Upper lobe of left lung (tissue), 6 donors: ENCODE results near the gene ZNF518B. TPM values are rescaled to one million over a fixed set of nuclear protein-coding genes. Genes with fewer than 3 reads are reported as not detected.

Experiments used
- ATAC-seq, 2 donors: fragments of 200-7000 bp; cut with Tn5 transposase; one replicate each; pipeline ENCODE4 v1.9.1; 2022; ENCODE audit warnings: mild to moderate bottlenecking in 2 of 2, moderate library complexity in 2 of 2; ENCODE audit not compliant: low FRiP score in 2 of 2
- DNase-seq, 2 donors: peaks; one replicate each; pipeline ENCODE4 v3.0.0-alpha.2; 2019 to 2020
- H3K27ac ChIP-seq, 4 donors: fragments of 200-600 bp; sonication (generic); one replicate each; pipeline ENCODE4 v1.5.1; 2016 to 2019
- H3K27me3 ChIP-seq, 4 donors: fragments of 200-600 bp; sonication (generic); one replicate each; pipeline ENCODE4 v1.5.1; 2017 to 2019
- H3K36me3 ChIP-seq, 4 donors: fragments of 200-600 bp; sonication (generic); one replicate each; pipeline ENCODE4 v1.5.1; 2016 to 2019
- H3K4me1 ChIP-seq, 4 donors: fragments of 200-600 bp; sonication (generic); one replicate each; pipeline ENCODE4 v1.5.1; 2018 to 2019
- H3K4me3 ChIP-seq, 4 donors: fragments of 200-600 bp; sonication (generic); one replicate each; pipeline ENCODE4 v1.5.1; 2017 to 2019; ENCODE audit warnings: mild to moderate bottlenecking in 2 of 4, moderate library complexity in 1 of 4
- H3K9me3 ChIP-seq, 4 donors: fragments of 200-600 bp; sonication (generic); one replicate each; pipeline ENCODE4 v1.5.1; 2018 to 2019
- EP300 ChIP-seq, 4 donors: sonication (generic); formaldehyde crosslinking; IDR thresholded peaks; one replicate each; pipeline ENCODE4 v1.5.1; 2017; ENCODE audit warnings: antibody characterized with exemption in 4 of 4, control low read depth in 2 of 4
- POLR2A ChIP-seq, 4 donors: fragments of 450-650 bp; IDR thresholded peaks; one replicate each; pipeline ENCODE4 v1.5.1; 2016 to 2017; ENCODE audit warnings: antibody characterized with exemption in 4 of 4, mild to moderate bottlenecking in 2 of 4
- POLR2AphosphoS5 ChIP-seq, 2 donors: sonication (generic); formaldehyde crosslinking; IDR thresholded peaks; one replicate each; pipeline ENCODE4 v1.5.1; 2017; ENCODE audit warnings: antibody characterized with exemption in 2 of 2
- WGBS, 2 donors: methylation state at CpG; one replicate each; pipeline ENCODE4 v1.1.5; 2017 to 2018; 5-methylcytosine and 5-hydroxymethylcytosine counted together
- total RNA-seq, 6 donors: library from RNA; depleted of rRNA in 4 of 6; stranded (reverse); fragments of >200 nt in 4 of 6; gene quantifications; one replicate each; pipeline versions ENCODE4 v1.1.0 to v1.2.1, GENCODE V29; 2016 to 2021
- TF ChIP-seq, protein P1 (sequence below), 6 experiments: fragments of 450-650 bp in 4 of 6; fragments of 200-600 bp in 2 of 6; sonication (generic) in 2 of 6; IDR thresholded peaks; one replicate each; pipeline ENCODE4 v1.5.1; 2016 to 2019; ENCODE audit warnings: antibody characterized with exemption in 6 of 6
- donor health status: DM: no; HTN: no; CAD: no; lungs with moderate emphysema.
- donor health status: DM: no; HTN: yes; CAD: no; lungs with severe emphysema.

The ZNF518B gene
- total RNA-seq, 6 donors from 2014 or later: 7.8 to 22.6 (median 11.7) TPM

DNA sequence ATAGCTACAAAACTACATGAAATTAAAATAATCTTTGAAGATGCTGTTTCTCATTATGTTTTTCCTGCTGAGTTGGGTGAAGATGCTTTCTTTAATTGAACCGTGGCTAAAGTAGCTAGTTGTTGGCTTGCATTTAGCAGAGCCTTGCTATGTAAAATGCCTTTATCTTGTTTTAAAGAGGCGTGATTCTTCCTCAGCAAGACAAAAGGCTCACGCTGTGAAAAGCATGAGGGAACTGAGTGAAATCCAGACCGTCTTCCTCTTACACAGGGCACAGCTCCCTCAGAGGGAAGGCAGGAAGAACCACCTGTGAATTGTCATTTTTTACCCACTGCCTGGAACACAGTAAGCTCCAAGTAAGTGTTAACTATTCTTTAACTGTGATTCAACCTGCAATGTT lies 39.0 kb upstream of the ZNF518B start:
- H3K9me3 ChIP-seq: no peaks in the 10 kb centered on the region
- ATAC-seq: no peak
- 58 to 69% methylated on average over 4 of the region's 4 CpGs for WGBS, 2 donors

DNA sequence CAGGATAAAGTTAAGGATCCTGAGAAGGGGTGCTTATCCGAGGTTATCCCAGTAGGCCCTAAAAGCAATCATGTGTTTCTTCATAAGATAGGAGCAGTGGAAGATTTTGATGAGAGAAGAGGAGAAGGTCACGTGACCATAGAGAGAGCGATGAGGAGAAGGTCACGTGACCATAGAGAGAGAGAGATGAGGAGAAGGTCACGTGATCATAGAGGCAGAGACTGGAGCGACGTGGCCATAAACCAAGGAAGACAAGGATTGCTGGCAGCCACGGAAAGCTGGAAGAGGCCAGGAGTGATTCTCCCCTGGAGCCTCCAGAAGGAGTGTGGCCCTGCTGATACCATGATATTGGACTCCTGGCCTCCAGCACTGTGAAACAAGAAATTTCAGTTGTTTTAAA lies 38.4 kb upstream of the ZNF518B start:
- DNase-seq (no peak), ATAC-seq (no peak)
- WGBS, 2 donors: 83 to 89% methylated on average over 8 of the region's 8 CpGs
- Histone ChIP-seq H3K4me3 (no peak overlapping the region), H3K4me1 (no peaks in the 10 kb centered on the region), H3K27me3 (no peaks in the 10 kb centered on the region), H3K36me3 (no peaks in the 10 kb centered on the region), H3K9me3 (no peaks in the 10 kb centered on the region), H3K27ac (no peak overlapping the region)
- TF ChIP-seq POLR2AphosphoS5 (IDR thresholded peaks at IDR 0.05): no peak
- TF ChIP-seq EP300 (IDR thresholded peaks at IDR 0.05): no peak
- no peak for TF ChIP-seq POLR2A (IDR thresholded peaks at IDR 0.05)
- TF ChIP-seq, protein P1, sequence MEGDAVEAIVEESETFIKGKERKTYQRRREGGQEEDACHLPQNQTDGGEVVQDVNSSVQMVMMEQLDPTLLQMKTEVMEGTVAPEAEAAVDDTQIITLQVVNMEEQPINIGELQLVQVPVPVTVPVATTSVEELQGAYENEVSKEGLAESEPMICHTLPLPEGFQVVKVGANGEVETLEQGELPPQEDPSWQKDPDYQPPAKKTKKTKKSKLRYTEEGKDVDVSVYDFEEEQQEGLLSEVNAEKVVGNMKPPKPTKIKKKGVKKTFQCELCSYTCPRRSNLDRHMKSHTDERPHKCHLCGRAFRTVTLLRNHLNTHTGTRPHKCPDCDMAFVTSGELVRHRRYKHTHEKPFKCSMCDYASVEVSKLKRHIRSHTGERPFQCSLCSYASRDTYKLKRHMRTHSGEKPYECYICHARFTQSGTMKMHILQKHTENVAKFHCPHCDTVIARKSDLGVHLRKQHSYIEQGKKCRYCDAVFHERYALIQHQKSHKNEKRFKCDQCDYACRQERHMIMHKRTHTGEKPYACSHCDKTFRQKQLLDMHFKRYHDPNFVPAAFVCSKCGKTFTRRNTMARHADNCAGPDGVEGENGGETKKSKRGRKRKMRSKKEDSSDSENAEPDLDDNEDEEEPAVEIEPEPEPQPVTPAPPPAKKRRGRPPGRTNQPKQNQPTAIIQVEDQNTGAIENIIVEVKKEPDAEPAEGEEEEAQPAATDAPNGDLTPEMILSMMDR (IDR thresholded peaks at IDR 0.05): no peak

More for the DNA sequence above, 39.0 kb upstream of the ZNF518B start:
- Histone ChIP-seq H3K27me3 (no peaks in the 10 kb centered on the region), H3K36me3 (no peaks in the 10 kb centered on the region), H3K4me3 (no peak overlapping the region), H3K27ac (no peak overlapping the region), H3K4me1 (no peaks in the 10 kb centered on the region)
- TF ChIP-seq POLR2AphosphoS5 (IDR thresholded peaks at IDR 0.05): no peak
- no peak for TF ChIP-seq EP300 (IDR thresholded peaks at IDR 0.05)
- TF ChIP-seq, protein P1 (IDR thresholded peaks at IDR 0.05): no peak
- no peak for TF ChIP-seq POLR2A (IDR thresholded peaks at IDR 0.05)
- DNase-seq: no peak

DNA sequence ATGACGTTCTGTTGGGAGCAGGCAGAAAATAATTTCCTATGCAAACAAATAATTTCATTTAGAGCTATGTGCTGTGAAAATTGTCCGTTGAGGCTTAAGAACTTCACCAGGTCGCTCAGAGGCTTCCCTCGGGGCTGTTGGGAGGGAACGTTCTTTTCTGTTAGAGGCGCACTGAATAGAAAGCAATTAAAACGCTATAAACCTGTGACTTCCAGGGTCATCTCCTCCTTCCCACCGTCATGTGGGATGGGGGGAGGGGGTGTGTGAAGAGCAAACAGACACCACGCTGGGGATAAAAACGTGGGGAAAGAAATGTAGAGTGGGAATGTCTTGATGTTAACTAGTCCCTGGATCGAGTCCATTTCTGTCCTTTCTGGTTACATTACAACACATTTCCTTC lies 35.2 kb upstream of the ZNF518B start:
- ATAC-seq (no peak), DNase-seq (no peak)
- WGBS, 2 donors: 65 to 69% methylated on average over 11 of the region's 11 CpGs
- no peaks in the 10 kb centered on the region for H3K27me3 ChIP-seq
- no peak overlapping the region for H3K27ac ChIP-seq
- H3K36me3 ChIP-seq: no peaks in the 10 kb centered on the region
- H3K4me3 ChIP-seq: no peak overlapping the region
- H3K9me3 ChIP-seq: no peaks in the 10 kb centered on the region
- TF ChIP-seq EP300 (IDR thresholded peaks at IDR 0.05) (no peak), POLR2AphosphoS5 (IDR thresholded peaks at IDR 0.05) (no peak)
- no peaks in the 10 kb centered on the region for H3K4me1 ChIP-seq

DNA sequence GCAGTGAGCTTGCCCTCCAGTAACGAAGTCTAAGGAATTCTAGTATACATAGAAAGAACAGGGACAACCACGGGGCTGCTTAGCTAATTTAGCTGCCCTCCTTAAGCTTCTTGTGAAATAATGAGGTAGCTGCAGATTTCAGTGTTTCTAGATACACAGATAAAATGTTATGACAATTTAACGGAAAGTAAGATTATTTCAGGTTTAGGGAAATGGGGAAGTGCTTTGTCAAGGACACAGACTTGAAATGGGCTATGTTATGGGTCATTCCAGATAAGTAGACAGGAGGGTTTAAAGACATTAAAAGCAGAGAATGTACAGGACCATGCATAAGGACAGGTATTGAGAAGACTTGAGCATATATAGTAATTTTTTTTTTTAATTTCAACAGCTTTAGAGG lies 34.2 kb upstream of the ZNF518B start:
- no peak overlapping the region for H3K4me3 ChIP-seq
- DNase-seq: no peak
- H3K9me3 ChIP-seq: no peaks in the 10 kb centered on the region
- 80 to 81% methylated on average over 3 of the region's 3 CpGs for WGBS, 2 donors
- no peaks in the 10 kb centered on the region for H3K4me1 ChIP-seq
- H3K27me3 ChIP-seq: no peaks in the 10 kb centered on the region
- H3K27ac ChIP-seq: no peak overlapping the region
- no peak for ATAC-seq
- H3K36me3 ChIP-seq: no peaks in the 10 kb centered on the region
- no peak for TF ChIP-seq POLR2A (IDR thresholded peaks at IDR 0.05)
- TF ChIP-seq, protein P1 (IDR thresholded peaks at IDR 0.05): no peak
- no peak for TF ChIP-seq POLR2AphosphoS5 (IDR thresholded peaks at IDR 0.05)
- TF ChIP-seq EP300 (IDR thresholded peaks at IDR 0.05): no peak

DNA sequence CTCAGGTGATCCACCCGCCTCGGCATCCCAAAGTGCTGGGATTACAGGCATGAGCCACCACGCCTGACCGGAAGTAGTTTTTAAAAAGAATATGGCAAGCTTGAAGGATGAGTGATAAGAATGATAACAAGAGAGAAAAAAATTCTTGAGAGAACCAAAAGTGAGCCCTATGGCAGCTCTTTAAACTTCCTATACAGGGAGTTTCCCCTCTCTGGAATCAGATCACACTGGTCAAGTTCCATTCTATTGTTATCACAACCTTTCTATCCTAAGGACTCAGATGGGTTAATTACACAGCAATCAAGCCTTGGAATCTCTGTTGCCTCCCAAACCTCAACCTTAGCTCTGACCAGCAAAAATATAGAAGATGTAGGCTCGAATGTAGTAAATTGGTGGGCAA lies 33.8 kb upstream of the ZNF518B start:
- no peak for ATAC-seq

More for the DNA sequence above, 33.8 kb upstream of the ZNF518B start:
- Histone ChIP-seq H3K4me3 (no peak overlapping the region), H3K27me3 (no peaks in the 10 kb centered on the region), H3K27ac (no peak overlapping the region), H3K4me1 (no peaks in the 10 kb centered on the region), H3K9me3 (no peaks in the 10 kb centered on the region), H3K36me3 (no peaks in the 10 kb centered on the region)
- WGBS, 2 donors: 91 to 94% methylated on average over 5 of the region's 5 CpGs
- TF ChIP-seq, protein P1 (IDR thresholded peaks at IDR 0.05): no peak
- no peak for DNase-seq
